GM23248 (cell line): Measurements from ENCODE around the gene GSTT4. TPM values are rescaled to one million over a fixed set of nuclear protein-coding genes. Genes with fewer than 3 reads are reported as not detected.

Source experiments
- DNase-seq: peaks from one replicate; pipeline ENCODE4 v3.0.0-alpha.2; 2015
- H2AFZ ChIP-seq: fragments of 200-600 bp; sonication (generic); 2 replicates; pipeline ENCODE4 v1.6.1; 2016; ENCODE audit warnings: antibody characterized with exemption
- H3F3A ChIP-seq: fragments of 200-600 bp; sonication (generic); 2 replicates; pipeline ENCODE4 v1.6.1; 2016; ENCODE audit warnings: mild to moderate bottlenecking, antibody characterized with exemption, mixed run types; ENCODE audit not compliant: insufficient read depth
- H3K27ac ChIP-seq: fragments of 200-600 bp; sonication (generic); 2 replicates; pipeline ENCODE4 v1.5.1; 2016; ENCODE audit warnings: mild to moderate bottlenecking
- H3K27me3 ChIP-seq: fragments of 200-600 bp; sonication (generic); replicated peaks from 2 replicates; pipeline ENCODE4 v1.6.1; 2016; ENCODE audit warnings: mild to moderate bottlenecking; ENCODE audit not compliant: insufficient read depth
- H3K36me3 ChIP-seq: fragments of 200-600 bp; sonication (generic); 2 replicates; pipeline ENCODE4 v1.6.1; 2016; ENCODE audit warnings: low read depth, mild to moderate bottlenecking
- H3K4me1 ChIP-seq: fragments of 200-600 bp; sonication (generic); 2 replicates; pipeline ENCODE4 v1.6.1; 2016; ENCODE audit warnings: mild to moderate bottlenecking; ENCODE audit not compliant: insufficient read depth
- H3K4me2 ChIP-seq: fragments of 200-600 bp; sonication (generic); one replicate; pipeline ENCODE4 v1.6.1; 2016; ENCODE audit warnings: mild to moderate bottlenecking; ENCODE audit not compliant: unreplicated experiment
- H3K4me3 ChIP-seq: fragments of 200-600 bp; sonication (generic); 2 replicates; pipeline ENCODE4 v1.5.1; 2016; ENCODE audit warnings: mild to moderate bottlenecking
- H3K79me2 ChIP-seq: fragments of 200-600 bp; sonication (generic); 2 replicates; pipeline ENCODE4 v1.6.1; 2016; ENCODE audit warnings: mild to moderate bottlenecking; ENCODE audit not compliant: insufficient read depth
- H3K9ac ChIP-seq: fragments of 200-600 bp; sonication (generic); 2 replicates; pipeline ENCODE4 v1.6.1; 2016; ENCODE audit warnings: mild to moderate bottlenecking
- H3K9me2 ChIP-seq: fragments of 200-600 bp; sonication (generic); 2 replicates; pipeline ENCODE4 v1.6.1; 2016; ENCODE audit warnings: mixed run types, mild to moderate bottlenecking, moderate library complexity; ENCODE audit not compliant: insufficient read depth
- H3K9me3 ChIP-seq: fragments of 200-600 bp; sonication (generic); one replicate; pipeline ENCODE4 v1.6.1; 2017; ENCODE audit warnings: low read depth
- H4K20me1 ChIP-seq: fragments of 200-600 bp; sonication (generic); 2 replicates; pipeline ENCODE4 v1.6.0; 2016; ENCODE audit not compliant: insufficient read depth
- EZH2 ChIP-seq: fragments of 200-600 bp; sonication (generic); IDR thresholded peaks from 2 replicates; pipeline ENCODE4 v1.6.1; 2018; ENCODE audit warnings: antibody characterized with exemption, mild to moderate bottlenecking; ENCODE audit not compliant: insufficient read depth, poor library complexity, severe bottlenecking
- EZH2phosphoT487 ChIP-seq: fragments of 200-600 bp; sonication (generic); IDR thresholded peaks from 2 replicates; pipeline ENCODE4 v1.6.1; 2018; ENCODE audit warnings: antibody characterized with exemption, moderate library complexity, mild to moderate bottlenecking, low read depth; ENCODE audit not compliant: insufficient read depth
- WGBS, 2 experiments: methylation state at CpG; one replicate each; pipeline ENCODE4 v1.1.6; 2015 to 2017; ENCODE audit warnings: low lambda C conversion rate in 2 of 2, low coverage in 1 of 2; ENCODE audit errors: missing lambda C conversion rate in 2 of 2; 5-methylcytosine and 5-hydroxymethylcytosine counted together
- in situ Hi-C: fragments of 300-500 bp; cut with MboI; formaldehyde crosslinking; loops from 2 replicates; pipeline ENCODE4 v1.15.0; 2020
- polyA plus RNA-seq: library from polyadenylated mRNA; unstranded; fragments of >200 nt; fragmentation: Nextera tagmentation; extraction: Ambion mirVana; gene quantifications from 2 replicates; pipeline ENCODE4 v1.2.1, GENCODE V29; 2016
- total RNA-seq: library from RNA; depleted of rRNA; stranded (reverse); fragments of >200 nt; shearing (Covaris generic); gene quantifications from 2 replicates; pipeline ENCODE4 v1.2.3, GENCODE V29; 2014

GSTT4 gene
- total and polyA plus RNA-seq, 2 experiments from 2014 or later: not detected

DNA sequence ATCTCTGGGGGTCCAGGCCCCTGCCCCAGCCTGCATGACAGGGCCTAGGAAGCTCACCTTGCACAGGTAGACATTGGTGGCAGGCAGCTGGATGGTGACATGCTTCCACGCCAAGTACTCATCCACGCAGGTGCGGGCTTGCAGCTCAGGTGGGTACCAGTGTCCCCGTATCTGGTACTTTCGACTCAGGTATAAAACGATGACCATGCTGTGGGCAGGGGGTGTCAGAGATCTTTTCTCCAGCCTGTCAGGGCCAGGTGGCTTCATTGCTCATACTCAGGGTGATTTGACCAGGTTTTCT, 1.6 kb upstream of the GSTT4 start:
- peaks cover 6% of the 10 kb centered on the region for H3K79me2 ChIP-seq
- no peaks in the 10 kb centered on the region for H3K9me2 ChIP-seq
- no peak overlapping the region for H3K4me3 ChIP-seq
- H3K36me3 ChIP-seq: no peaks in the 10 kb centered on the region
- no peak overlapping the region for H2AFZ ChIP-seq
- H3F3A ChIP-seq: no peaks in the 10 kb centered on the region
- no peaks in the 10 kb centered on the region for H3K9me3 ChIP-seq
- no peak for DNase-seq
- no peaks in the 10 kb centered on the region for H3K4me1 ChIP-seq
- no peak overlapping the region for H3K9ac ChIP-seq
- no peaks in the 10 kb centered on the region for H3K27me3 ChIP-seq
- H4K20me1 ChIP-seq: no peaks in the 10 kb centered on the region
- in situ Hi-C loops: no loop called here
- TF ChIP-seq EZH2phosphoT487 (no peak), EZH2 (no peak)
- 77 to 80% methylated on average over 6 of the region's 6 CpGs for WGBS, 2 experiments
- H3K27ac ChIP-seq: no peak overlapping the region
- no peak overlapping the region for H3K4me2 ChIP-seq

DNA sequence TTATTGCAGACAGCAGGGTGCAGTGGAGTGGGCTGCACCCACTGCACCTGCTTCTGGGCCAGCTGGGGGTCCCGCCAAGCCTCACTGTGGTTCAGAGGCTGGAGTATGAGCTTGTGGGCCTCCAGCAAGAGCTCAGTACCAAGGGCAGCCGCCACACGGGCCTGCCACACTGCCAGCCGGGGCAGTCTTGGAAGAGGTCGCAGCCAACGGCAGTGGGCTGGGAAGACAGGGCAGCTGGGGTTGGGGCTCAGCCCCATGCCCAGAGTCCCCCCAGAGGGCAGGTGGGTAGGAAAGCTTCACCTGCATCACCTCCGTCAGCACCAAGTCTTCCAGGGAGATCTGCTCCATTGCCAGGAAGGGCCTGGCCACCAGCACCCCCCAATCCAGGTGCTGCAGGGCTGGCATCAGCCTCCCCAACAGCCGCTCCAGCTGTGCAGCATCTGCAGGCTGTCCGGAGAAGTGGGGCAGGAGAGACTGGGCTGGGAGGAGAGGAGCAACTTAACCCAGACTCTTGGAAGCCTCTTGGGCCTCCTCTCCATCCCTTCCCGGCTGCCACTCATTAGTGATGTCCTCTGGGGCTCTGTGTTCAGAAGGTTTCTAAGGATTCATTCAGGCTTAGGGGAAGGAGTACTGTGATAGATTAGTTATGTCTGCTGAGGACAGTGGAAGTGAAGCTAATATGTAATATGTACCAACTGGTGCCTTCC, 1.1 kb upstream of the GSTT4 start:
- 67% methylated on average over 10 of the region's 10 CpGs for WGBS, 2 experiments
- H3K9me2 ChIP-seq: no peaks in the 10 kb centered on the region
- no peaks in the 10 kb centered on the region for H3K27me3 ChIP-seq
- no peak overlapping the region for H3K9ac ChIP-seq
- DNase-seq: no peak
- H3K4me1 ChIP-seq: no peaks in the 10 kb centered on the region
- TF ChIP-seq EZH2phosphoT487 (no peak), EZH2 (no peak)
- no peak overlapping the region for H2AFZ ChIP-seq
- H3K4me2 ChIP-seq: no peak overlapping the region
- H3F3A ChIP-seq: no peaks in the 10 kb centered on the region
- H4K20me1 ChIP-seq: no peaks in the 10 kb centered on the region
- H3K79me2 ChIP-seq: peaks cover under 1% of the 10 kb centered on the region; the same call in 1 of the 2 replicates
- H3K4me3 ChIP-seq: no peak overlapping the region
- no peaks in the 10 kb centered on the region for H3K9me3 ChIP-seq
- H3K36me3 ChIP-seq: no peaks in the 10 kb centered on the region
- H3K27ac ChIP-seq: no peak overlapping the region
- in situ Hi-C loops: no loop called here

DNA sequence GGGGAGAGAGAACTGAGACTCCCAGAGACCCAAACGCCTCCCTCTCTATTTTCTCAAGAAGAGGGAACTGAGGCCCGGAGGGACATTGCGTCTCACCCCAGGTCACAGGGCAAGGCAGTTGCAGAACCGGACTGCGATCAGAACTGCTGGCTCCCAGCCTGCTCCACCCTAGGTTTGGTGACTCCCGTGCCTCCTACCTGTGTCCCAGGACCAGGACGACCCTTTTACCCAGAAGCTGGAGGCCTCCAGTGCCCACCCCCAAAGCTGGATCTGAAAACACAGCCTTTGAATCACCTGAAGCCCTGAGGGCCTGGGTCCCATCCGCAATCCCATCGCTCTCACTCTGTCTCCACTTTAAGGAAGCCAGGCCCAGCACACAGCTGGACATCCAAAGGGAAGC, 1.4 kb downstream of the GSTT4 start:
- WGBS, 2 experiments: 77 to 80% methylated on average over 9 of the region's 9 CpGs
- in situ Hi-C loops: no loop called here
- no peak for TF ChIP-seq EZH2
- TF ChIP-seq EZH2phosphoT487: no peak
- Histone ChIP-seq H3K4me2 (no peak overlapping the region), H3K4me1 (no peaks in the 10 kb centered on the region), H4K20me1 (no peaks in the 10 kb centered on the region), H3K4me3 (no peak overlapping the region), H3K36me3 (no peaks in the 10 kb centered on the region), H3K79me2 (no peaks in the 10 kb centered on the region), H3K9me2 (no peaks in the 10 kb centered on the region), H3K27me3 (no peaks in the 10 kb centered on the region), H3F3A (no peaks in the 10 kb centered on the region), H3K9me3 (no peaks in the 10 kb centered on the region), H2AFZ (no peak overlapping the region), H3K27ac (no peak overlapping the region), H3K9ac (no peak overlapping the region)
- DNase-seq: no peak

DNA sequence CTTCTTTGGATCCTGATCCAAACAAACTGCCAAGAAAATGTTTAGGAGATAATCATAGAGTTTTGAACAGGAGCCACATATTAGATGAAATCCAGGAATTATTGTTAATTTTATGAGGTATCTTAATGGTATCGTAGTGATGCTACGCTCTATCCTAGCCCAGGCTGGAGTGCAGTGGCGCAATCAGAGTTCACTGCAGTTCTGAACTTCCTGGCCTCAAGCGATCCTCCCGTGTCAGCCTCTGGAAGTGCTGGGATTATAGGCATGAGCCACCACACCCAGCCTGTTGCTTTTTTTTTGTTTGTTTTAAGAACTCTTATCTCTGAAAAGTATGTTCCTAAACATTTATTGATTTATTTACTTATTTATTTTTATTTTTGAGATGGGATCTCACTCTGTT, 2.4 kb downstream of the GSTT4 start:
- Histone ChIP-seq H3K9me3 (no peaks in the 10 kb centered on the region), H2AFZ (no peak overlapping the region), H4K20me1 (no peaks in the 10 kb centered on the region), H3K4me3 (no peak overlapping the region), H3K9me2 (no peaks in the 10 kb centered on the region), H3K27ac (no peak overlapping the region), H3K4me1 (no peaks in the 10 kb centered on the region), H3K79me2 (no peaks in the 10 kb centered on the region), H3K36me3 (no peaks in the 10 kb centered on the region), H3F3A (no peaks in the 10 kb centered on the region), H3K4me2 (no peak overlapping the region), H3K27me3 (no peaks in the 10 kb centered on the region), H3K9ac (no peak overlapping the region)
- TF ChIP-seq EZH2phosphoT487: no peak
- TF ChIP-seq EZH2: no peak
- in situ Hi-C loops: no loop called here
- WGBS, 2 experiments: 55 to 60% methylated on average over 5 of the region's 5 CpGs
- DNase-seq: no peak

DNA sequence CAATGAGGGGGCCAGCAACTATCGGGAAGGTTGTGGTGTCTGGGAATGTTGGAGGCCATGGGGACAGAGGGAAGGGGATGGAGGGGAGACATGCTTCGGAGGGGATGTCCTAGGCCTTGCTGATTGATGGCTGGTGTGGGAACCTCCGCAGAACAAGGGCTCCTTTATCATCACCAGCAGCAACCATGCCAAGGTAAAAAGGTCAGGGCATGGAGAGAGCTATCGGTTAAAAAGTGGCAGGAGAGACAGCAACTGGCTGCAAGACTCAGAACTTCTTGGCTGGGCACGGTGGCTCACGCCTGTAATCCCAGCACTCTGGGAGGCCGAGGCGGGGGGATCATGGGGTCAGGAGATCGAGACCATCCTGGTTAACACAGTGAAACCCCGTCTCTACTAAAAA, 3.0 kb downstream of the GSTT4 start:
- DNase-seq: no peak
- H3K27ac ChIP-seq: no peak overlapping the region
- WGBS, 2 experiments: 83 to 84% methylated on average over 8 to 10 of the region's 10 CpGs
- H3F3A ChIP-seq: no peaks in the 10 kb centered on the region
- no peak overlapping the region for H3K4me3 ChIP-seq
- H3K9ac ChIP-seq: no peak overlapping the region
- no peak overlapping the region for H3K4me2 ChIP-seq
- H3K36me3 ChIP-seq: no peaks in the 10 kb centered on the region
- H3K9me2 ChIP-seq: no peaks in the 10 kb centered on the region
- H3K9me3 ChIP-seq: no peaks in the 10 kb centered on the region
- in situ Hi-C loops: no loop called here
- no peaks in the 10 kb centered on the region for H3K27me3 ChIP-seq
- H4K20me1 ChIP-seq: no peaks in the 10 kb centered on the region
- H3K79me2 ChIP-seq: no peaks in the 10 kb centered on the region
- no peaks in the 10 kb centered on the region for H3K4me1 ChIP-seq
- H2AFZ ChIP-seq: no peak overlapping the region
- TF ChIP-seq EZH2phosphoT487 (no peak), EZH2 (no peak)
